Activated T-cell treated with anti-CD3 and anti-CD28 coated beads for 24 hours (primary cell): ENCODE measurements around the gene GSTA1.
"Not testable (repeated sequence)": the region's sequence is repeated elsewhere in the genome, so short reads cannot be mapped to it uniquely, and the experiment has no call there.

Experiments used
- DNase-seq: peaks from one replicate; pipeline ENCODE4 v3.0.0-alpha.2; 2020; ENCODE audit warnings: low read depth

GSTA1 gene

GRCh38 chr6:52757651-52758338, 45.8 kb downstream of the GSTA1 start:
- not testable (repeated sequence) for DNase-seq

- no peak for DNase-seq
These were observed 49.2 kb downstream of the GSTA1 start for GRCh38 chr6:52754443-52754842.

GRCh38 chr6:52753137-52753536, 50.5 kb downstream of the GSTA1 start:
- not testable (repeated sequence) for DNase-seq

- no peak for DNase-seq
These were observed 51.3 kb downstream of the GSTA1 start for GRCh38 chr6:52752310-52752709.

GRCh38 chr6:52749556-52750152, 54.0 kb downstream of the GSTA1 start:
- DNase-seq, result no peak

- not testable (repeated sequence) for DNase-seq
These were observed 56.3 kb downstream of the GSTA1 start for GRCh38 chr6:52747301-52747700.

- DNase-seq, result no peak
These were observed 57.4 kb downstream of the GSTA1 start for GRCh38 chr6:52746213-52746612.

GRCh38 chr6:52745764-52746201, 57.8 kb downstream of the GSTA1 start:
- no peak for DNase-seq

- no peak for DNase-seq
These were observed 61.7 kb downstream of the GSTA1 start for GRCh38 chr6:52741872-52742271.
